A549 (cell line): Measurements from ENCODE around the gene AIPL1.

Experiments
- HEYL ChIP-seq: fragments of 250-450 bp; sonication (Bioruptor Pico); IDR thresholded peaks from 2 replicates; pipeline ENCODE4 v1.8.0; 2021; ENCODE audit warnings: mild to moderate bottlenecking, moderate library complexity
- KDM5A ChIP-seq: fragments of 200-600 bp; sonication (generic); IDR thresholded peaks from 2 replicates; pipeline ENCODE4 v1.6.1; 2016; ENCODE audit warnings: antibody characterized with exemption, mild to moderate bottlenecking
- MAFK ChIP-seq: fragments of 450-650 bp; IDR thresholded peaks from 2 replicates; pipeline ENCODE4 v1.6.1; 2014; ENCODE audit not compliant: partially characterized antibody
- POLR2A ChIP-seq: IDR thresholded peaks from 2 replicates; pipeline ENCODE4 v1.6.1; 2012; ENCODE audit warnings: mild to moderate bottlenecking, low read length
- ZSCAN20 ChIP-seq: fragments of 250-450 bp; sonication (Bioruptor Pico); IDR thresholded peaks from 2 replicates; pipeline ENCODE4 v1.8.0; 2022; ENCODE audit warnings: mild to moderate bottlenecking, moderate library complexity
- TF ChIP-seq, protein P1 (sequence below): fragments of >200 bp; sonication (Bioruptor Twin); formaldehyde crosslinking; IDR thresholded peaks from 3 replicates; pipeline ENCODE4 v1.5.1; 2016
- TF ChIP-seq, protein P2 (sequence below): fragments of 450-650 bp; IDR thresholded peaks from 2 replicates; pipeline ENCODE4 v1.6.1; 2014; ENCODE audit warnings: antibody characterized with exemption
- TF ChIP-seq, protein P3 (sequence below): fragments of >200 bp; sonication (Bioruptor Twin); formaldehyde crosslinking; IDR thresholded peaks from 3 replicates; pipeline ENCODE4 v1.6.1; 2016

DNA sequence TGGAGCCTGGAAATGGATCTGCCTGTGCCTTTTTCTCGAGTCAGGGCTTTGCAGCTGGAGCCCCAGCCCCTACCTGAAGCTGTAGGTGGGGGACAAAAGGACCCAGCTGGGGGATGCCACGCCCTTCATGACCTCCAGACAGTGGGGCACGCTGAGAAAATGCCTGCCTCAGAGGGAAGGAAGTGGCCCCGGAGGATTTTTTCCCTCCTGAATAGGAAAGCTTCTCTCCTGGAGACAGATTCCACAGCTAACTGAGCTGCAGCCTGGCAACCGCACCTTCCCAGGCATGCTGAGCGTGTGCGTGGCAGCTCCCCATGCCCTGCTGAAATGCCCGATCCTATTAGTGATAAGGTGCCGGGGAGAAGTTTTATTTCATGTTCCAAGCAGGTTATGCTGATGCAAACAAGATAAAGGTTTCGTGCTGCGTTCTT, 58.0 kb downstream of the AIPL1 start:
- TF ChIP-seq POLR2A = no peak
- TF ChIP-seq, protein P1, sequence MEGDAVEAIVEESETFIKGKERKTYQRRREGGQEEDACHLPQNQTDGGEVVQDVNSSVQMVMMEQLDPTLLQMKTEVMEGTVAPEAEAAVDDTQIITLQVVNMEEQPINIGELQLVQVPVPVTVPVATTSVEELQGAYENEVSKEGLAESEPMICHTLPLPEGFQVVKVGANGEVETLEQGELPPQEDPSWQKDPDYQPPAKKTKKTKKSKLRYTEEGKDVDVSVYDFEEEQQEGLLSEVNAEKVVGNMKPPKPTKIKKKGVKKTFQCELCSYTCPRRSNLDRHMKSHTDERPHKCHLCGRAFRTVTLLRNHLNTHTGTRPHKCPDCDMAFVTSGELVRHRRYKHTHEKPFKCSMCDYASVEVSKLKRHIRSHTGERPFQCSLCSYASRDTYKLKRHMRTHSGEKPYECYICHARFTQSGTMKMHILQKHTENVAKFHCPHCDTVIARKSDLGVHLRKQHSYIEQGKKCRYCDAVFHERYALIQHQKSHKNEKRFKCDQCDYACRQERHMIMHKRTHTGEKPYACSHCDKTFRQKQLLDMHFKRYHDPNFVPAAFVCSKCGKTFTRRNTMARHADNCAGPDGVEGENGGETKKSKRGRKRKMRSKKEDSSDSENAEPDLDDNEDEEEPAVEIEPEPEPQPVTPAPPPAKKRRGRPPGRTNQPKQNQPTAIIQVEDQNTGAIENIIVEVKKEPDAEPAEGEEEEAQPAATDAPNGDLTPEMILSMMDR = no peak
- no peak for TF ChIP-seq ZSCAN20
- TF ChIP-seq KDM5A = no peak
- no peak for TF ChIP-seq MAFK
- TF ChIP-seq, protein P2, sequence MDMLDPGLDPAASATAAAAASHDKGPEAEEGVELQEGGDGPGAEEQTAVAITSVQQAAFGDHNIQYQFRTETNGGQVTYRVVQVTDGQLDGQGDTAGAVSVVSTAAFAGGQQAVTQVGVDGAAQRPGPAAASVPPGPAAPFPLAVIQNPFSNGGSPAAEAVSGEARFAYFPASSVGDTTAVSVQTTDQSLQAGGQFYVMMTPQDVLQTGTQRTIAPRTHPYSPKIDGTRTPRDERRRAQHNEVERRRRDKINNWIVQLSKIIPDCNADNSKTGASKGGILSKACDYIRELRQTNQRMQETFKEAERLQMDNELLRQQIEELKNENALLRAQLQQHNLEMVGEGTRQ = no peak
- TF ChIP-seq HEYL (CRISPR knock-in tag) = no peak
- TF ChIP-seq, protein P3, sequence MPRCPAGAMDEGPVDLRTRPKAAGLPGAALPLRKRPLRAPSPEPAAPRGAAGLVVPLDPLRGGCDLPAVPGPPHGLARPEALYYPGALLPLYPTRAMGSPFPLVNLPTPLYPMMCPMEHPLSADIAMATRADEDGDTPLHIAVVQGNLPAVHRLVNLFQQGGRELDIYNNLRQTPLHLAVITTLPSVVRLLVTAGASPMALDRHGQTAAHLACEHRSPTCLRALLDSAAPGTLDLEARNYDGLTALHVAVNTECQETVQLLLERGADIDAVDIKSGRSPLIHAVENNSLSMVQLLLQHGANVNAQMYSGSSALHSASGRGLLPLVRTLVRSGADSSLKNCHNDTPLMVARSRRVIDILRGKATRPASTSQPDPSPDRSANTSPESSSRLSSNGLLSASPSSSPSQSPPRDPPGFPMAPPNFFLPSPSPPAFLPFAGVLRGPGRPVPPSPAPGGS = no peak
